Prostate gland (tissue), 2 donors: ENCODE measurements around the gene EIF4G2. TPM values are rescaled to one million over a fixed set of nuclear protein-coding genes. Genes with fewer than 3 reads are reported as not detected.

Experiments
- DNase-seq: peaks from one replicate; pipeline ENCODE4 v3.0.0-alpha.2; 2019; ENCODE audit warnings: low spot score
- H3K27ac ChIP-seq, 2 donors: fragments of 200-600 bp; sonication (generic); 2 replicates each; pipeline ENCODE4 v1.5.1; 2017 to 2019
- H3K27me3 ChIP-seq: fragments of 200-600 bp; sonication (generic); replicated peaks from 2 replicates; pipeline ENCODE4 v1.5.1; 2019; ENCODE audit not compliant: insufficient read depth
- H3K36me3 ChIP-seq, 2 donors: fragments of 200-600 bp; sonication (generic); 1 replicate in 1 of 2; 2 replicates in 1 of 2; pipeline versions ENCODE4 v1.5.1 to v1.8.1; 2017 to 2019
- H3K4me1 ChIP-seq: fragments of 200-600 bp; sonication (generic); replicated peaks from 2 replicates; pipeline ENCODE4 v1.5.1; 2019
- H3K4me3 ChIP-seq, 2 donors: fragments of 200-600 bp; sonication (generic); 2 replicates each; pipeline ENCODE4 v1.5.1; 2017 to 2019
- H3K9me3 ChIP-seq: fragments of 200-600 bp; sonication (generic); 2 replicates; pipeline ENCODE4 v1.5.1; 2017
- CTCF ChIP-seq, 4 experiments: fragments of 200-600 bp in 2 of 4; fragments of 450-650 bp in 2 of 4; sonication (generic) in 2 of 4; IDR thresholded peaks; 1 replicate in 3 of 4; 2 replicates in 1 of 4; pipeline ENCODE4 v1.5.1; 2016 to 2019; ENCODE audit warnings: antibody characterized with exemption in 4 of 4, mild to moderate bottlenecking in 2 of 4, moderate library complexity in 2 of 4
- POLR2A ChIP-seq: fragments of 450-650 bp; IDR thresholded peaks from one replicate; pipeline ENCODE4 v1.6.1; 2016; ENCODE audit warnings: antibody characterized with exemption, mild to moderate bottlenecking
- POLR2AphosphoS5 ChIP-seq: sonication (generic); formaldehyde crosslinking; IDR thresholded peaks from one replicate; pipeline ENCODE4 v1.6.1; 2017; ENCODE audit warnings: antibody characterized with exemption
- WGBS: methylation state at CpG from one replicate; pipeline ENCODE4 v1.1.5; 2018; 5-methylcytosine and 5-hydroxymethylcytosine counted together
- intact Hi-C: fragments of 100-400 bp; cut with DNase I; formaldehyde crosslinking; loops from one replicate; pipeline ENCODE4 v1.14.2; 2022
- total RNA-seq, 2 donors: library from RNA; depleted of rRNA; stranded (reverse); fragments of >200 nt; gene quantifications; one replicate each; pipeline ENCODE4 v1.1.0, GENCODE V29; 2016

The EIF4G2 gene
- total RNA-seq, 2 donors from 2014 or later: 382 to 500 TPM

- Histone ChIP-seq H3K27me3 (no peaks in the 10 kb centered on the region), H3K36me3 (no peaks in the 10 kb centered on the region), H3K4me3 (no peak overlapping the region), H3K4me1 (no peaks in the 10 kb centered on the region), H3K9me3 (no peaks in the 10 kb centered on the region), H3K27ac (no peak overlapping the region)
- DNase-seq: no peak
- intact Hi-C loops: no loop called here
- no peak for TF ChIP-seq CTCF (IDR thresholded peaks at IDR 0.05)
- no peak for TF ChIP-seq POLR2A
- no peak for TF ChIP-seq POLR2AphosphoS5
Measured at GRCh38 chr11:10813945-10814344, 5.2 kb upstream of the EIF4G2 start.

- intact Hi-C loops: loop anchor here (2.0 kb wide), 1 partner anchor 121 kb away; no protein-coding TSS in a partner anchor
- 2% methylated on average over 29 of the region's 29 CpGs for WGBS
- no peak for DNase-seq
Measured at GRCh38 chr11:10809373-10810160, 841 bp upstream of the EIF4G2 start.

GRCh38 chr11:10808235-10808552 lies 532 bp downstream of the EIF4G2 start:
- Histone ChIP-seq H3K4me1 (peaks cover 10% of the 10 kb centered on the region), H3K36me3 (peaks cover 17% of the 10 kb centered on the region in 2 donors), H3K27me3 (no peaks in the 10 kb centered on the region), H3K9me3 (no peaks in the 10 kb centered on the region), H3K4me3 (peak overlapping the region; percentile 73 to 81), H3K27ac (peak overlapping the region; percentile 94 to 97)
- WGBS: 1% methylated on average over 36 of the region's 36 CpGs
- DNase-seq: peak; percentile 6
- TF ChIP-seq POLR2A: no peak
- no peak for TF ChIP-seq CTCF (IDR thresholded peaks at IDR 0.05)
- TF ChIP-seq POLR2AphosphoS5: no peak
- intact Hi-C loops: loop anchor here (1.0 to 2.0 kb wide), 2 partner anchors 49 to 123 kb away; no protein-coding TSS in a partner anchor

More at GRCh38 chr11:10809373-10810160, 841 bp upstream of the EIF4G2 start:
- peak overlapping the region; percentile 73 to 81 for H3K4me3 ChIP-seq
- no peaks in the 10 kb centered on the region for H3K27me3 ChIP-seq
- no peak for TF ChIP-seq POLR2A
- peaks cover 10% of the 10 kb centered on the region for H3K4me1 ChIP-seq
- H3K27ac ChIP-seq: peak overlapping the region; percentile 94 to 97
- peaks cover 4 to 7% of the 10 kb centered on the region in 2 donors for H3K36me3 ChIP-seq
- H3K9me3 ChIP-seq: no peaks in the 10 kb centered on the region

- no peaks in the 10 kb centered on the region for H3K27me3 ChIP-seq
- H3K27ac ChIP-seq: peak overlapping the region; percentile 94 to 97
- intact Hi-C loops: loop anchor here (1.0 to 2.0 kb wide), 2 partner anchors 50 to 123 kb away; no protein-coding TSS in a partner anchor
- H3K4me3 ChIP-seq: peak overlapping the region; percentile 73 to 81
- H3K36me3 ChIP-seq: peaks cover 19 to 21% of the 10 kb centered on the region in 2 donors
- no peaks in the 10 kb centered on the region for H3K9me3 ChIP-seq
- under 1% methylated on average over 39 of the region's 39 CpGs for WGBS
- peak; percentile 5 for TF ChIP-seq POLR2AphosphoS5
- TF ChIP-seq CTCF (IDR thresholded peaks at IDR 0.05): no peak
- TF ChIP-seq POLR2A: no peak
- DNase-seq: peak; percentile 31
- H3K4me1 ChIP-seq: peaks cover 10% of the 10 kb centered on the region
Measured at GRCh38 chr11:10807493-10808234, 1.1 kb downstream of the EIF4G2 start.

- DNase-seq: no peak
- Histone ChIP-seq H3K4me1 (peaks cover 10% of the 10 kb centered on the region), H3K27me3 (no peaks in the 10 kb centered on the region), H3K36me3 (peaks cover 24 to 25% of the 10 kb centered on the region in 2 donors), H3K9me3 (no peaks in the 10 kb centered on the region), H3K27ac (no peak overlapping the region), H3K4me3 (peak overlapping the region in 1 of 2 donors; percentile 4)
- no peak for TF ChIP-seq POLR2A
- no peak for TF ChIP-seq POLR2AphosphoS5
- no peak for TF ChIP-seq CTCF (IDR thresholded peaks at IDR 0.05)
- 65% methylated on average over 4 of the region's 4 CpGs for WGBS
- intact Hi-C loops: no loop called here
Measured at GRCh38 chr11:10806206-10806605, 2.5 kb downstream of the EIF4G2 start.
